ES-I3 (cell line): Measurements from ENCODE around the gene ALDH3B2.

Experiments
- H3K36me3 ChIP-seq: 2 replicates; pipeline ENCODE4 v1.6.1; 2013; ENCODE audit warnings: mild to moderate bottlenecking, low read length, control low read depth, moderate library complexity; ENCODE audit not compliant: insufficient read depth
- H3K4me1 ChIP-seq: 2 replicates; pipeline ENCODE4 v1.6.1; 2013; ENCODE audit warnings: mild to moderate bottlenecking, control low read depth, low read length; ENCODE audit not compliant: insufficient read depth
- H3K9ac ChIP-seq: 2 replicates; pipeline ENCODE4 v1.6.1; 2013; ENCODE audit warnings: low read depth, mild to moderate bottlenecking, low read length, moderate library complexity
- H3K9me3 ChIP-seq: 2 replicates; pipeline ENCODE4 v1.6.1; 2013; ENCODE audit warnings: mild to moderate bottlenecking, low read length, moderate library complexity; ENCODE audit not compliant: control insufficient read depth, insufficient read depth

The ALDH3B2 gene

DNA sequence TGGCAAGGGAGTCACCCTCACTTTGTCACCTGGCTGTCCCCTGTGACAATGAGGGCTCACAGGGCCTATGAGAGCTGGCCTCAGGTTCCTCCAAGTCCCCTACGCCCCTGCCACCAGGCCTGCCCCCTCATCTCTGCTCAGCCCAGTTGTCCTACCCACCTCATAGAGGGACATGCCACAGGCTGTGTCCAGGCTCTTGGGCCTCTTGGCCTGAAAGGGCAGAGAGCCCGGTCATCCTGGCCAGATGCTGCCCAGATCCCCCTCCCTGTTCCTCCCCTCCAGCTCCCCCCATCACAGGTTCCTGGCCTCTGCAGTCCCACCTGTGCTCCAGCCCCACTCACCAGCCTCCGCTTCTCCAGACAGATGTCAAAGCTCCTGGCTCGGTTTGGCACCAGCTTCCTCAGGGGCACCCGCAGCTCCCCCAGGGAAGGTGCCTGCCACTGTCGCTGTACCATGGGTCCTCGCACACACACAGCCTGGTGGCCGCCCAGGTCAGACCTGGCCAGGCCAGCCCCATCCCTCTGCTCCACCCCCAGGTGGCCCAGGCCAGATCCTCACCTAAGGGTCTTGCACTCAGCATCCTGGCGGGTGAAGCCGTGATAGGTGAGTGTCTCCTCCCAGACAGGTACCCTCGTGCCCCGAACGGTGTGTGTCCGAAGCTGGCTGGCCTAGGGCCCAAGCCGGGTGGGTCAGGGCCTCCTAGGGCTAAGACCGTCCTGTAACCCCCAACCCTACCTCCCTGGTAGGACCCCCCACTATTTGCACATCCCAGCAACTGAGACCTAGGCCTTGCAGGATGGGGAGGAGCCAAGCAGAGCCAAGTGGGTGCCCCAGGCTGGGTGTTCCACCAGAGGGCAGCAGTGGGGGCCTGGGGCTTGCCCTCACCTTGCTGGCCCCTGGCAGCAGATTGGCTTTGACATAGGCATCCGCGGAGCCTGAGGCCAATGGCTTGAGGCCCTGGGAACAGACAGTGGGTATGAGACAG lies 59.4 kb downstream of the ALDH3B2 start:
- Histone ChIP-seq H3K36me3 (no peaks in the 10 kb centered on the region), H3K4me1 (peaks cover 25% of the 10 kb centered on the region), H3K9ac (peak overlapping the region; percentile 41; the same call in 1 of the 2 replicates)

DNA sequence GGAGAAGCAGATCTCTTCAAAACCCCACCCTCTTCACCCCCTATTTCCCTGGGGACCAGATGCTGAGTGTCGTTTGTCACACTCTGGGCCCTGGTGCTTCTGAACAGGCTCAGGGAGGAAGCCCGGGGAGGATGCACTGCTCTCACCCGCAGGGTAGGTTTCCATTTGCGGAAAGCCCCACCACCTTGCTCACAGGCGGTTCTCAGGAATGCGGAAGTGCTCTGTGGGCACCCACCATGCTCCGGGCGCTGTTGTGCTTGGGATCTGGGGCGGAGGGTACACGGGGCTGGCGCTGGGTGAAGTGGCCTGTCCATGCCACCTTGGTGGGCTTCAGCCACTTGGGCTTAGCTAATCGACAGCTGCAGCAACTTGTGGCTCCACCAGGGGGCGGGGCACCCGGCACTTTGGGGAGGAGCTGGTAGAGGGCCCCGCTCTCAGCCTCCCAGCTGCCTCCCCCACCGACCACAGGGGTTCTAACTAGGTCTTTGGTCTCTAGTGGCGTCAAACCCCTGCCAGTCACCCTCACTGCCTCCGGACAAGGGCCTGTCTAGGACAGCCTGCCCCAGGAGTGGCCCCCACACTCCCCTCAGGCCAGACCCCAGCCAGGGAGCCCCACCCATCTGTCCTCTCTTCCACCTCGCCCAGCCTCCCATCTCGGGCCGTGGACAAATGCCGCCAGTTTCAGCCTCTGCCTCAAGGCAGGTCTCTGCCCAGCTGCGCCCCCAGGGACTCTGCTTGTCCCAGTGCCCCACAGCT lies 60.3 kb downstream of the ALDH3B2 start:
- Histone ChIP-seq H3K9me3 (no peaks in the 10 kb centered on the region), H3K9ac (peak overlapping the region; percentile 41; the same call in 1 of the 2 replicates), H3K36me3 (0 out of 2 replicates have a peak, but pooled peaks cover 2% of the 10 kb centered on the region), H3K4me1 (peaks cover 25% of the 10 kb centered on the region)

More for the DNA sequence above, 59.4 kb downstream of the ALDH3B2 start:
- no peaks in the 10 kb centered on the region for H3K9me3 ChIP-seq

DNA sequence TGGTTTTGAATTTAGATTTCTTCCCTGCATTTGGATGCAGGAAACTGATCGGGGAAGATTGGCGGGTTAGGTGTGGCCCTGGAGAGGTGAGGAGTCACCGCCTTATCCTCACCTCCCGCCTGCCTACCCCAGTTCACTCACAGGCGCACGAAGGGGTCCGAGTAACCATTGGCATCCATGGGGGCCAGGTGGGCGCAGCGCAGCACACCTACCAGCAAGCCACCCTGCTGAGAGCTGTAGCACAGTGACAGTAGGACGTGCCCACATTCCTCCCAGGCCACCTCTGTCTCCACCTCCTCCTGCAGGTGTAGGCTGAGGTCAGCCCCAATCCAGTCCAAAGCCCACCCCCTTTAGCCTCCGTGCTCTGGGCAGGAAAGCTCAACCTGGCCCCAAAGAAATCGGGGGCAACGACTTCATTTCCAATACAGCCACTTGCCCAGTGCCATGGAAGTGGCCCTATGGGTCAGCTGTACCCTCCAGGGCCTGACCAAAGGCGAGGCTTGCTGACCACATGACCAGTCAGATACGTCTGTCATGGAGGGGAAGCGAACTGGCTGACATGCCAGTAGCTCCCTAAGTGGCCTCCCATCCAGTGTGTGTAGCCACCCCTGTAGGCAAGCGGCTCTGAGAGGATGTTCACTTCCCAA lies 61.0 kb downstream of the ALDH3B2 start:
- H3K4me1 ChIP-seq, result peaks cover 25% of the 10 kb centered on the region
- H3K9me3 ChIP-seq, result no peaks in the 10 kb centered on the region
- H3K9ac ChIP-seq, result peak overlapping the region; percentile 41; the same call in 1 of the 2 replicates
- 0 out of 2 replicates have a peak, but pooled peaks cover 3% of the 10 kb centered on the region for H3K36me3 ChIP-seq

DNA sequence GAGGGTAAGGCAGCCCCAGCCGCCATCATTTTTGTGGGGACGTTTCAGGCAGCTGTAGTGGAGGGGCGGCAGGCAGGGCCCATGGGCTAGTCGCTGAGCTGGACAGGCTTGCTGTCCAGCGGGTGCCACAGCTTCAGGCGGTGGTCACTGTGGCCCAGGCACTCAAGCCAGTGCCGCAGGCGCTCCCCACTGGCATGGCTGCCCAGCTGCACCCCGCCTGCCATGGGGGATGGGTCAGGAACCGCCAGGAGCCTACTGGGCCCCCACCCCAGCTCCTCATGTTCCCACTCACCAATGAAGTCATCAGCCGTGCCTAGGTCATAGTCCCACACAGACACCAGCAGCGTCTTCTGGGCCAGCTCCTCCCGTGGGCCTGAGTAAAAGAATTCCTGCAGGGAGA lies 61.7 kb downstream of the ALDH3B2 start:
- 0 out of 2 replicates have a peak, but pooled peaks cover 3% of the 10 kb centered on the region for H3K36me3 ChIP-seq

More for the DNA sequence above, 61.7 kb downstream of the ALDH3B2 start:
- Histone ChIP-seq H3K4me1 (peaks cover 24% of the 10 kb centered on the region), H3K9ac (no peak overlapping the region), H3K9me3 (no peaks in the 10 kb centered on the region)
